ENCODE measurements around the gene AKAIN1. TPM values are rescaled to one million over a fixed set of nuclear protein-coding genes. Genes with fewer than 3 reads are reported as not detected.

Gene AKAIN1
- total and polyA plus RNA-seq, 10 of the 15 experiments (the other 5 are each of a cell fraction or from before 2014, with no cell fraction given): not detected

- FAIRE-seq (no peak), ATAC-seq (no peak), DNase-seq (ENCODE audit: low read depth, low spot score) (no peak)
- ChIA-PET CTCF (no interaction called here), RAD21 (ENCODE audit: unreplicated experiment) (no interaction called here), SMC1A (ENCODE audit: uncharacterized antibody, unreplicated experiment) (no interaction called here), POLR2A (no interaction called here)
- in situ Hi-C loops (cut with MboI) (no loop called here), intact Hi-C loops (cut with micrococcal nuclease; ENCODE audit: unreplicated experiment) (no loop called here)
- Histone ChIP-seq H3K4me2 (ENCODE audit: control insufficient read depth, insufficient read depth) (no peak overlapping the region), H3K9ac (ENCODE audit: control insufficient read depth, insufficient read depth, low read length) (no peak overlapping the region), H2AFZ (ENCODE audit: control insufficient read depth, low read depth, low read length) (no peak overlapping the region), H4K20me1 (ENCODE audit: control insufficient read depth, insufficient read depth) (no peaks in the 10 kb centered on the region), H3K9me3 (replicated peaks; ENCODE audit: control insufficient read depth, insufficient read depth, low read length) (no peaks in the 10 kb centered on the region), H3K79me2 (ENCODE audit: control insufficient read depth, insufficient read depth, low read length) (no peaks in the 10 kb centered on the region), H3K36me3 (ENCODE audit: control insufficient read depth in 2 of 2, insufficient read depth in 2 of 2, low read length in 1 of 2) (no peaks in the 10 kb centered on the region), H3K4me3 (no peak overlapping the region), H3K4me1 (ENCODE audit: control insufficient read depth, insufficient read depth, low read length) (no peaks in the 10 kb centered on the region), H3K27me3 (replicated peaks in 1 of 2; ENCODE audit: control insufficient read depth in 2 of 2, insufficient read depth in 2 of 2, low read length in 1 of 2) (peaks cover 0 to 2% of the 10 kb centered on the region in 2 experiments; a peak in 2 of 4 replicates), H3K27ac (ENCODE audit: control insufficient read depth, insufficient read depth) (no peak overlapping the region)
- no TSS peak for BruUV-seq (replicated peaks)
- WGBS (ENCODE audit: insufficient coverage, insufficient replicate concordance, low lambda C conversion rate, missing lambda C conversion rate): 10% methylated on average over 2 of the region's 2 CpGs
- TF ChIP-seq NFYA (IDR thresholded peaks at IDR 0.05; ENCODE audit: borderline replicate concordance, low read depth, low read length): no peak
- TF ChIP-seq TAF1 (IDR thresholded peaks at IDR 0.05; ENCODE audit: borderline replicate concordance, low read depth, low read length): no peak
- TF ChIP-seq E2F4 (IDR thresholded peaks at IDR 0.05; ENCODE audit: low read depth, low read length): no peak
- no peak for TF ChIP-seq CEBPB (IDR thresholded peaks at IDR 0.05; ENCODE audit: borderline replicate concordance in 1 of 2, low read depth in 2 of 2, low read length in 2 of 2)
- no peak for TF ChIP-seq RCOR1 (conservative IDR thresholded peaks at IDR 0.05; ENCODE audit: low read depth, low read length)
- TF ChIP-seq CBX3 (IDR thresholded peaks at IDR 0.05; ENCODE audit: borderline replicate concordance, low read depth): no peak
- no peak for TF ChIP-seq HSF1 (IDR thresholded peaks at IDR 0.05; ENCODE audit: low read depth, low read length)
- TF ChIP-seq ASH2L (IDR thresholded peaks at IDR 0.05; ENCODE audit: borderline replicate concordance, low read depth): no peak
- TF ChIP-seq, protein P1, sequence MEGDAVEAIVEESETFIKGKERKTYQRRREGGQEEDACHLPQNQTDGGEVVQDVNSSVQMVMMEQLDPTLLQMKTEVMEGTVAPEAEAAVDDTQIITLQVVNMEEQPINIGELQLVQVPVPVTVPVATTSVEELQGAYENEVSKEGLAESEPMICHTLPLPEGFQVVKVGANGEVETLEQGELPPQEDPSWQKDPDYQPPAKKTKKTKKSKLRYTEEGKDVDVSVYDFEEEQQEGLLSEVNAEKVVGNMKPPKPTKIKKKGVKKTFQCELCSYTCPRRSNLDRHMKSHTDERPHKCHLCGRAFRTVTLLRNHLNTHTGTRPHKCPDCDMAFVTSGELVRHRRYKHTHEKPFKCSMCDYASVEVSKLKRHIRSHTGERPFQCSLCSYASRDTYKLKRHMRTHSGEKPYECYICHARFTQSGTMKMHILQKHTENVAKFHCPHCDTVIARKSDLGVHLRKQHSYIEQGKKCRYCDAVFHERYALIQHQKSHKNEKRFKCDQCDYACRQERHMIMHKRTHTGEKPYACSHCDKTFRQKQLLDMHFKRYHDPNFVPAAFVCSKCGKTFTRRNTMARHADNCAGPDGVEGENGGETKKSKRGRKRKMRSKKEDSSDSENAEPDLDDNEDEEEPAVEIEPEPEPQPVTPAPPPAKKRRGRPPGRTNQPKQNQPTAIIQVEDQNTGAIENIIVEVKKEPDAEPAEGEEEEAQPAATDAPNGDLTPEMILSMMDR (IDR thresholded peaks at IDR 0.05 in 2 of 3, conservative IDR thresholded peaks at IDR 0.05 in 1 of 3; ENCODE audit: control insufficient read depth in 2 of 3, extremely low read depth in 1 of 3, insufficient read depth in 1 of 3, low read depth in 3 of 3, low read length in 3 of 3): no peak
- no peak for TF ChIP-seq SRF (IDR thresholded peaks at IDR 0.05; ENCODE audit: low read depth in 2 of 2, low read length in 2 of 2)
- TF ChIP-seq FOS (IDR thresholded peaks at IDR 0.05; ENCODE audit: borderline replicate concordance, extremely low read depth, insufficient read length): no peak
- TF ChIP-seq POLR2AphosphoS2 (IDR thresholded peaks at IDR 0.05; ENCODE audit: low read depth, low read length): no peak
- TF ChIP-seq ZZZ3 (IDR thresholded peaks at IDR 0.05; ENCODE audit: control insufficient read depth, insufficient read length, low read depth): no peak
- TF ChIP-seq RBBP5 (conservative IDR thresholded peaks at IDR 0.05): no peak
- no peak for TF ChIP-seq BCL3 (IDR thresholded peaks at IDR 0.05; ENCODE audit: borderline replicate concordance, insufficient read depth, low read depth, low read length, poor library complexity, severe bottlenecking)
- TF ChIP-seq POLR2AphosphoS5 (IDR thresholded peaks at IDR 0.05; ENCODE audit: low read length): no peak
Measured at GRCh38 chr18:5137261-5137660, 59.8 kb downstream of the AKAIN1 start.

Measured in GM12878 (cell line).